HEK293T (cell line): ENCODE data around the gene ALPI.

Experiments used
- BHLHE40 ChIP-seq: fragments of 450-650 bp; IDR thresholded peaks from 2 replicates; pipeline ENCODE4 v1.6.1; 2016; ENCODE audit warnings: mild to moderate bottlenecking, moderate library complexity, borderline replicate concordance
- CTBP1 ChIP-seq: fragments of 450-650 bp; IDR thresholded peaks from 2 replicates; pipeline ENCODE4 v1.6.1; 2016; ENCODE audit warnings: borderline replicate concordance
- ELF4 ChIP-seq: fragments of 450-650 bp; IDR thresholded peaks from 2 replicates; pipeline ENCODE4 v1.6.1; 2017; ENCODE audit warnings: antibody characterized with exemption
- FOXA1 ChIP-seq: fragments of 450-650 bp; IDR thresholded peaks from 2 replicates; pipeline ENCODE4 v1.6.1; 2016; ENCODE audit warnings: mild to moderate bottlenecking
- FOXK2 ChIP-seq: fragments of 450-650 bp; IDR thresholded peaks from 2 replicates; pipeline ENCODE4 v1.6.1; 2016; ENCODE audit warnings: mild to moderate bottlenecking
- FOXM1 ChIP-seq: fragments of 450-650 bp; IDR thresholded peaks from 2 replicates; pipeline ENCODE4 v1.6.1; 2017; ENCODE audit warnings: mild to moderate bottlenecking, borderline replicate concordance
- HDGF ChIP-seq: fragments of 450-650 bp; IDR thresholded peaks from 2 replicates; pipeline ENCODE4 v1.6.1; 2017; ENCODE audit warnings: antibody characterized with exemption, borderline replicate concordance
- L3MBTL2 ChIP-seq: fragments of 450-650 bp; conservative IDR thresholded peaks from 2 replicates; pipeline ENCODE4 v1.6.1; 2016; ENCODE audit warnings: mild to moderate bottlenecking
- LEF1 ChIP-seq: fragments of 450-650 bp; IDR thresholded peaks from 2 replicates; pipeline ENCODE4 v1.6.1; 2017; ENCODE audit warnings: mild to moderate bottlenecking, borderline replicate concordance
- NFRKB ChIP-seq: fragments of 450-650 bp; IDR thresholded peaks from 2 replicates; pipeline ENCODE4 v1.6.1; 2016; ENCODE audit warnings: mild to moderate bottlenecking, moderate library complexity
- SP1 ChIP-seq: fragments of 450-650 bp; IDR thresholded peaks from 2 replicates; pipeline ENCODE4 v1.6.1; 2017
- SUZ12 ChIP-seq: fragments of 450-650 bp; IDR thresholded peaks from 2 replicates; pipeline ENCODE4 v1.6.1; 2016; ENCODE audit warnings: mild to moderate bottlenecking
- TARDBP ChIP-seq: fragments of 450-650 bp; IDR thresholded peaks from 2 replicates; pipeline ENCODE4 v1.6.1; 2016
- ZNF384 ChIP-seq: fragments of 450-650 bp; IDR thresholded peaks from 2 replicates; pipeline ENCODE4 v1.6.1; 2016

GRCh38 chr2:232484628-232485347 is 28.8 kb downstream of the ALPI start:
- TF ChIP-seq BHLHE40: no peak
- no peak for TF ChIP-seq SP1
- TF ChIP-seq CTBP1: no peak
- no peak for TF ChIP-seq FOXK2
- no peak for TF ChIP-seq FOXA1
- no peak for TF ChIP-seq LEF1
- no peak for TF ChIP-seq SUZ12
- TF ChIP-seq ELF4: no peak
- no peak for TF ChIP-seq FOXM1
- no peak for TF ChIP-seq NFRKB
- TF ChIP-seq TARDBP: no peak
- TF ChIP-seq ZNF384: no peak
- no peak for TF ChIP-seq L3MBTL2
- TF ChIP-seq HDGF: no peak
